ENCODE data around the gene SDCCAG8.

DNA sequence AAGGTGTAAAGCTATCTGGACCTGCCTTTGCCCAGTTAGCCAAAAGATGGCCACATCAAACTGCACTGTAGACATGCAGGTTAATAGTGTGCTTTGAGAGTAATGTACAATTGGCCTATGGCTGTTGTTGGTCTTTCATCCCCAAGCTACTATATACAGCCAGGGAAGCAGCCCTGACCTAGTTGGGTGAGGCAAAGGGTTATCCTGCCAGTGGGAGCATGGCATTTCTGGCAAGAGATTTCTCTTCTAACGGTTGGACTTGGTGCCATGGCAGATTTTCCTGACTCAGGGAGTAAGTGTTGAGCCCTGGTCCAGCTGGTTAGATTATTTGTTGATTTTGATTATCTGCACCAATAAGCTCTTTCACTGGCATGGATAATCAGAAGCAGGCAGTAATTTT, 119.8 kb downstream of the SDCCAG8 start:
- TF ChIP-seq TEAD4 (IDR thresholded peaks at IDR 0.05; ENCODE audit: low read depth, low read length) (no peak), RAD21 (IDR thresholded peaks at IDR 0.05 in 1 of 2, conservative IDR thresholded peaks at IDR 0.05 in 1 of 2; ENCODE audit: low read depth in 2 of 2, low read length in 2 of 2) (no peak)
- TF ChIP-seq, protein P1, sequence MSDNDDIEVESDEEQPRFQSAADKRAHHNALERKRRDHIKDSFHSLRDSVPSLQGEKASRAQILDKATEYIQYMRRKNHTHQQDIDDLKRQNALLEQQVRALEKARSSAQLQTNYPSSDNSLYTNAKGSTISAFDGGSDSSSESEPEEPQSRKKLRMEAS (IDR thresholded peaks at IDR 0.05) = no peak
- TF ChIP-seq, protein P2, sequence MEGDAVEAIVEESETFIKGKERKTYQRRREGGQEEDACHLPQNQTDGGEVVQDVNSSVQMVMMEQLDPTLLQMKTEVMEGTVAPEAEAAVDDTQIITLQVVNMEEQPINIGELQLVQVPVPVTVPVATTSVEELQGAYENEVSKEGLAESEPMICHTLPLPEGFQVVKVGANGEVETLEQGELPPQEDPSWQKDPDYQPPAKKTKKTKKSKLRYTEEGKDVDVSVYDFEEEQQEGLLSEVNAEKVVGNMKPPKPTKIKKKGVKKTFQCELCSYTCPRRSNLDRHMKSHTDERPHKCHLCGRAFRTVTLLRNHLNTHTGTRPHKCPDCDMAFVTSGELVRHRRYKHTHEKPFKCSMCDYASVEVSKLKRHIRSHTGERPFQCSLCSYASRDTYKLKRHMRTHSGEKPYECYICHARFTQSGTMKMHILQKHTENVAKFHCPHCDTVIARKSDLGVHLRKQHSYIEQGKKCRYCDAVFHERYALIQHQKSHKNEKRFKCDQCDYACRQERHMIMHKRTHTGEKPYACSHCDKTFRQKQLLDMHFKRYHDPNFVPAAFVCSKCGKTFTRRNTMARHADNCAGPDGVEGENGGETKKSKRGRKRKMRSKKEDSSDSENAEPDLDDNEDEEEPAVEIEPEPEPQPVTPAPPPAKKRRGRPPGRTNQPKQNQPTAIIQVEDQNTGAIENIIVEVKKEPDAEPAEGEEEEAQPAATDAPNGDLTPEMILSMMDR (IDR thresholded peaks at IDR 0.05; ENCODE audit: control extremely low read depth in 1 of 3, insufficient read depth in 1 of 3, low read depth in 1 of 3, low read length in 3 of 3) = no peak

All from H1 (cell line).